Nephron (organoid): ENCODE data around the gene TRAPPC6A.

Source experiments
- H3K27ac Mint-ChIP-seq, 3 experiments: 2 replicates each; pipeline ENCODE4 v1.8.0; 2020; ENCODE audit warnings: mixed read lengths in 3 of 3, mild to moderate bottlenecking in 2 of 3, moderate library complexity in 1 of 3
- H3K27me3 Mint-ChIP-seq: 2 replicates; pipeline ENCODE4 v1.8.0; 2021; ENCODE audit warnings: low read depth, mild to moderate bottlenecking, moderate library complexity, mixed read lengths
- H3K36me3 Mint-ChIP-seq: 2 replicates; pipeline ENCODE4 v1.8.0; 2020; ENCODE audit warnings: low read depth, mixed read lengths
- H3K4me1 Mint-ChIP-seq: 2 replicates; pipeline ENCODE4 v1.8.0; 2020; ENCODE audit warnings: mixed read lengths
- H3K4me3 Mint-ChIP-seq, 3 experiments: 2 replicates each; pipeline ENCODE4 v1.8.0; 2020; ENCODE audit warnings: mild to moderate bottlenecking in 3 of 3, mixed read lengths in 3 of 3, moderate library complexity in 2 of 3
- H3K9me3 Mint-ChIP-seq: 2 replicates; pipeline ENCODE4 v1.8.0; 2020; ENCODE audit warnings: mixed read lengths
- CTCF ChIP-seq, 3 experiments: fragments of 200-600 bp; sonication (generic); IDR thresholded peaks; one replicate each; pipeline ENCODE4 v1.5.0; 2021; ENCODE audit warnings: antibody characterized with exemption in 3 of 3; ENCODE audit not compliant: unreplicated experiment in 3 of 3

Gene TRAPPC6A

GRCh38 chr19:45151320-45151719, 26.7 kb downstream of the TRAPPC6A start:
- Mint-ChIP-seq H3K4me1 (peaks cover 7% of the 10 kb centered on the region), H3K27me3 (peaks cover 27% of the 10 kb centered on the region)

GRCh38 chr19:45150751-45151281, 27.2 kb downstream of the TRAPPC6A start:
- Mint-ChIP-seq H3K27ac (no peak overlapping the region), H3K27me3 (peaks cover 27% of the 10 kb centered on the region), H3K9me3 (no peaks in the 10 kb centered on the region), H3K4me1 (peaks cover 7% of the 10 kb centered on the region), H3K4me3 (no peak overlapping the region), H3K36me3 (no peaks in the 10 kb centered on the region)
- TF ChIP-seq CTCF (IDR thresholded peaks at IDR 0.05; ENCODE audit: unreplicated experiment in 3 of 3), result no peak

More at GRCh38 chr19:45151320-45151719, 26.7 kb downstream of the TRAPPC6A start:
- Mint-ChIP-seq H3K9me3 (no peaks in the 10 kb centered on the region), H3K27ac (no peak overlapping the region), H3K4me3 (no peak overlapping the region), H3K36me3 (no peaks in the 10 kb centered on the region)
- no peak for TF ChIP-seq CTCF (IDR thresholded peaks at IDR 0.05; ENCODE audit: unreplicated experiment in 3 of 3)

DNA sequence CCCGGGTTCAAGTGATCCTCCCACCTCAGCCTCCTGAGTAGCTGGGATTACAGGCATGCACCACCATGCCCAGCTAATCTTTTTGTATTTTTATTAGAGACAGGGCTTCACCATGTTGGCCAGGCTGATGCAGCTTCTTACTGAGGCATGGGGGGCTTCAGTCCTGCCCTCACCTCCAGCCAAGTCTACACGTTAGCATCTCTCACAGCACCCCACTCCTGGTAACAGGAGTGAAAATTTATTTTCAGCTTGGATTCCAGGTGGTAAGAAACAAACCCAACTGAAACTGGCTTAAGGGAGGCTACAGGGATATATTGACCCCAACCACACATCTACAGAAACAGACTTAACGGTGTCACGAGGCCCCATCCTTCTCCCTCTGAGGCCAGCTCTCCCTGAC, 27.9 kb downstream of the TRAPPC6A start:
- Mint-ChIP-seq H3K27ac (no peak overlapping the region), H3K4me1 (peaks cover 7% of the 10 kb centered on the region), H3K27me3 (peaks cover 23% of the 10 kb centered on the region), H3K4me3 (no peak overlapping the region), H3K36me3 (no peaks in the 10 kb centered on the region), H3K9me3 (no peaks in the 10 kb centered on the region)
- no peak for TF ChIP-seq CTCF (IDR thresholded peaks at IDR 0.05; ENCODE audit: unreplicated experiment in 3 of 3)

GRCh38 chr19:45149129-45149528, 28.9 kb downstream of the TRAPPC6A start:
- H3K36me3 Mint-ChIP-seq, result no peaks in the 10 kb centered on the region
- peaks cover 18% of the 10 kb centered on the region for H3K27me3 Mint-ChIP-seq
- peaks cover 5% of the 10 kb centered on the region for H3K4me1 Mint-ChIP-seq
- no peaks in the 10 kb centered on the region for H3K9me3 Mint-ChIP-seq
- TF ChIP-seq CTCF (IDR thresholded peaks at IDR 0.05; ENCODE audit: unreplicated experiment in 3 of 3), result no peak
- peak overlapping the region in 1 of 3 experiments; percentile 23 for H3K4me3 Mint-ChIP-seq
- H3K27ac Mint-ChIP-seq, result no peak overlapping the region

DNA sequence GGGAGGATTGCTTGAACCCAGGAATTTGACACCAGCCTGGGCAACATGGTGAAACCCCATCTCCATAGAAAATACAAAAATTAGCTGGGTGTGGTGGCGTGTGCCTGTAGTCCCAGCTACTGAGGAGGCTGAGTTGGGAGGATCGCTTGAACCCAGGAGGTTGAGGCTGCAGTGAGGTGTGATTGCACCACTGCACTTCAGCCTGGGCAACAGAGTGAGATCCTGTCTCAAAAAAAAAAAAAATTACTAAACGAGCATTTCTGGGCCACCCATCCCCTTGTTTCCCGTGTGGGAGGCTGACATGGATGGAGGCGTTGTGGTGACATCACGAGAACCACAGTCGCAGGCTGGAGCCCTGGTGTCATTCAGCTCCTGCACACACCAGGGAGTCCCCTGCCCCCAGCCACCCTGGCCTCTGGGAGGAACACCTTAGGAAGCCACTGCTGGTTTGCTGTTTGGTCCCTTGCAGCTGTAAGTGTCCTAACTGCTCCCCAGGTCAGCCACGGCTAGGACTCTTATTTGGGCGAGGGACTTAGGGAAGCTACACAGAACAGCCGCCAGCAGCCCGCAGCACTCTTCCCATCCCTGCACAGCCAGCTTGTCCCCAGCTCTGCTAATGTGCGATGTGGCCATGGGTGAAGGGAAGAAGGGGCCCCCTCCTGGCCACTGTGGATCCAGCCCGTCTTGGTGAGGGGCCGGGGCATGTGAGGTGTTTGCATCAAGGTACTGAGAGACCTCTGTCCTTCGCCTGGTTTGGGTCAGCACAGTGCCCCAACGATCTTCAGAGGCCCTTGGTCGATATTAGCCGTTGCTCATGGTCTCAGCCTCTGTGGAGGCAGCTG, 30.0 kb downstream of the TRAPPC6A start:
- Mint-ChIP-seq H3K9me3 (no peaks in the 10 kb centered on the region), H3K27me3 (peaks cover 13% of the 10 kb centered on the region), H3K4me1 (peaks cover under 1% of the 10 kb centered on the region), H3K4me3 (no peak overlapping the region), H3K36me3 (peaks cover 2% of the 10 kb centered on the region), H3K27ac (no peak overlapping the region)
- no peak for TF ChIP-seq CTCF (IDR thresholded peaks at IDR 0.05; ENCODE audit: unreplicated experiment in 3 of 3)
